SJSA1 (cell line): ENCODE measurements around the gene TMEM14A. TPM values are rescaled to one million over a fixed set of nuclear protein-coding genes. Genes with fewer than 3 reads are reported as not detected.
"Not testable (repeated sequence)": the region's sequence is repeated elsewhere in the genome, so short reads cannot be mapped to it uniquely, and the experiment has no call there.

ENCODE experiments used
- DNase-seq, 2 experiments: peaks; one replicate each; pipeline ENCODE4 v3.0.0-alpha.2; 2015 to 2020; ENCODE audit warnings: low spot score in 2 of 2, low read depth in 1 of 2
- H3K27ac ChIP-seq: fragments of 250-450 bp; sonication (Bioruptor Pico); 2 replicates; pipeline ENCODE4 v1.5.1; 2020; ENCODE audit warnings: mild to moderate bottlenecking, moderate library complexity
- H3K27me3 ChIP-seq: fragments of 250-450 bp; sonication (Bioruptor Pico); replicated peaks from 2 replicates; pipeline ENCODE4 v1.5.1; 2020; ENCODE audit warnings: mild to moderate bottlenecking, moderate library complexity
- H3K36me3 ChIP-seq: fragments of 250-450 bp; sonication (Bioruptor Pico); 2 replicates; pipeline ENCODE4 v1.5.1; 2020; ENCODE audit warnings: mild to moderate bottlenecking
- H3K4me1 ChIP-seq: fragments of 250-450 bp; sonication (Bioruptor Pico); replicated peaks from 2 replicates; pipeline ENCODE4 v1.6.1; 2021; ENCODE audit warnings: mild to moderate bottlenecking
- H3K4me3 ChIP-seq: fragments of 250-450 bp; sonication (Bioruptor Pico); 2 replicates; pipeline ENCODE4 v1.5.1; 2020; ENCODE audit warnings: mild to moderate bottlenecking
- H3K9me3 ChIP-seq: fragments of 250-450 bp; sonication (Bioruptor Pico); replicated peaks from 2 replicates; pipeline ENCODE4 v1.5.1; 2020; ENCODE audit warnings: mild to moderate bottlenecking
- total RNA-seq: library from RNA; depleted of rRNA; stranded (reverse); fragments of >200 nt; shearing (Covaris generic); gene quantifications from 2 replicates; pipeline ENCODE4 v1.2.3, GENCODE V29; 2014

TMEM14A gene
- total RNA-seq, 1 experiment from 2014 or later: 91.0 TPM

DNA sequence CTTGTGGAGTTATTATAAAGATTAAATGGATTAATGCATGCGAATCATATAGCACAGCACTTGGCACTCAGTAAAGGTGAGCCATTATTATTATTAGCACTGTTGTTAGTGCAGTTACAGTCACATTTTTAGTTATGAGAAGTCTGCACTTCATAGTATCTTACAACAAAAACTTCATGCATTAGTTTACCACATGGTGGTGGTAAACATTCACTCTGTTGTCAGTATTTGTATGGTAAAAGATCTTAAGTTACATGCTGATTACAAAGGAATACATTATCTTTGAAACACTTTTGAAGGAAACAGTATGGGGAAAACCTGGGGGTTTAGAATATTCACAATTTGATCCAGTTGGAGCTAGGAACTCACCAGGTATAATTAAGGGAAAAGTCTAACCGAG is 20.8 kb downstream of the TMEM14A start:
- no peak for DNase-seq

GRCh38 chr6:52693773-52694172 is 22.9 kb downstream of the TMEM14A start:
- H3K27me3 ChIP-seq: no peaks in the 10 kb centered on the region
- H3K36me3 ChIP-seq: no peaks in the 10 kb centered on the region
- H3K9me3 ChIP-seq: no peaks in the 10 kb centered on the region
- H3K27ac ChIP-seq: no peak overlapping the region
- no peaks in the 10 kb centered on the region for H3K4me1 ChIP-seq
- DNase-seq: no peak
- no peak overlapping the region for H3K4me3 ChIP-seq

More for the DNA sequence above, 20.8 kb downstream of the TMEM14A start:
- Histone ChIP-seq H3K4me3 (no peak overlapping the region), H3K9me3 (no peaks in the 10 kb centered on the region), H3K27me3 (no peaks in the 10 kb centered on the region), H3K27ac (no peak overlapping the region), H3K4me1 (no peaks in the 10 kb centered on the region), H3K36me3 (no peaks in the 10 kb centered on the region)

GRCh38 chr6:52694404-52694803 is 23.5 kb downstream of the TMEM14A start:
- Histone ChIP-seq H3K4me3 (no peak overlapping the region), H3K36me3 (no peaks in the 10 kb centered on the region), H3K27ac (no peak overlapping the region), H3K4me1 (no peaks in the 10 kb centered on the region), H3K9me3 (no peaks in the 10 kb centered on the region), H3K27me3 (no peaks in the 10 kb centered on the region)
- no peak for DNase-seq

DNA sequence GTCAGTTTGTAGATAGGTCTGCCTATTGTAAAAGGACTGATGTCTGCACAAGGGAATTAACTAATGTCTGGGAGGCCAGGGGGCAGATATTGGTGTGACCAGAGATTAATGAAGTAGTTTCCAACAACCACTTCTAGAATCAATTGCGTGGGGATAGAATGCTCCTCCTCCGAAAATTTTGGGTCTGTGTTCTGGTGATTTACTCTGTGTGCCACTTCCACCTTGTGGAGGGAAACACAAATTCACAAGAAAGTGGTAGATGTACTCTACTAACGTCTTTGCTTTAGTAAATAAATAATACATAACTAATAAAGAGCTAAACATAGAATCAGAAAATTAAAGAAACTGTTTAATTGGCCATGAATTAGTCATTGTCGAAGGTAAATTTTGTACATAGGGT is 25.5 kb downstream of the TMEM14A start:
- Histone ChIP-seq H3K4me1 (no peaks in the 10 kb centered on the region), H3K9me3 (no peaks in the 10 kb centered on the region), H3K27me3 (no peaks in the 10 kb centered on the region), H3K36me3 (no peaks in the 10 kb centered on the region), H3K4me3 (no peak overlapping the region), H3K27ac (no peak overlapping the region)
- DNase-seq: no peak

DNA sequence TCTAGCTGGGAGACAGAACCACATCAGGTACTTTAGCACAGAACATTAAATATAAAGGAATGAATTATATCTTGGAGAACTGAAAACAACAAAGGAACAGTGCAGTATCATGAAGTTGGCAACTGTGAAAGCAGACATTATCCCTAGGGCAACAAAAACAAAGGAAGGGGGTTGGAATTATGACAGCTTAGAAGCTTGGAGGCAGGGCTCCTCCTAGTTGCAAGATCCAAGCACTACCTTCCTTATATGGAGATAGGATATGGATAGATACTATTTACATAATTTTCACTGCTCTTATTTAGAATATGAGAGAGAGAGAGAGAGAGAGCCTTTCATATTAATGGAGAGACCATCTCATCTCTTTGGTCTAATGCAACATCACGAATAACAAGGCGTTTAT is 27.0 kb downstream of the TMEM14A start:
- H3K27ac ChIP-seq: no peak overlapping the region
- H3K9me3 ChIP-seq: no peaks in the 10 kb centered on the region
- no peaks in the 10 kb centered on the region for H3K27me3 ChIP-seq
- DNase-seq: no peak
- no peak overlapping the region for H3K4me3 ChIP-seq
- no peaks in the 10 kb centered on the region for H3K36me3 ChIP-seq
- no peaks in the 10 kb centered on the region for H3K4me1 ChIP-seq

GRCh38 chr6:52704060-52704459 is 33.1 kb downstream of the TMEM14A start:
- Histone ChIP-seq H3K36me3 (no peaks in the 10 kb centered on the region), H3K27ac (no peak overlapping the region), H3K4me3 (no peak overlapping the region), H3K4me1 (no peaks in the 10 kb centered on the region), H3K27me3 (no peaks in the 10 kb centered on the region), H3K9me3 (no peaks in the 10 kb centered on the region)
- no peak for DNase-seq

GRCh38 chr6:52704781-52705502 is 34.0 kb downstream of the TMEM14A start:
- H3K36me3 ChIP-seq, H3K27me3 ChIP-seq, H3K27ac ChIP-seq, H3K4me3 ChIP-seq, DNase-seq, H3K4me1 ChIP-seq, H3K9me3 ChIP-seq: not testable (repeated sequence)

- Histone ChIP-seq H3K4me1 (no peaks in the 10 kb centered on the region), H3K36me3 (no peaks in the 10 kb centered on the region), H3K9me3 (no peaks in the 10 kb centered on the region), H3K27ac (no peak overlapping the region), H3K27me3 (no peaks in the 10 kb centered on the region), H3K4me3 (no peak overlapping the region)
- DNase-seq: no peak
Measured at GRCh38 chr6:52706001-52706400, 35.1 kb downstream of the TMEM14A start.

- H3K9me3 ChIP-seq: no peaks in the 10 kb centered on the region
- H3K4me1 ChIP-seq: no peaks in the 10 kb centered on the region
- no peaks in the 10 kb centered on the region for H3K36me3 ChIP-seq
- H3K27me3 ChIP-seq: no peaks in the 10 kb centered on the region
- DNase-seq: no peak
- no peak overlapping the region for H3K27ac ChIP-seq
- H3K4me3 ChIP-seq: no peak overlapping the region
Measured at GRCh38 chr6:52707963-52708680, 37.2 kb downstream of the TMEM14A start.

DNA sequence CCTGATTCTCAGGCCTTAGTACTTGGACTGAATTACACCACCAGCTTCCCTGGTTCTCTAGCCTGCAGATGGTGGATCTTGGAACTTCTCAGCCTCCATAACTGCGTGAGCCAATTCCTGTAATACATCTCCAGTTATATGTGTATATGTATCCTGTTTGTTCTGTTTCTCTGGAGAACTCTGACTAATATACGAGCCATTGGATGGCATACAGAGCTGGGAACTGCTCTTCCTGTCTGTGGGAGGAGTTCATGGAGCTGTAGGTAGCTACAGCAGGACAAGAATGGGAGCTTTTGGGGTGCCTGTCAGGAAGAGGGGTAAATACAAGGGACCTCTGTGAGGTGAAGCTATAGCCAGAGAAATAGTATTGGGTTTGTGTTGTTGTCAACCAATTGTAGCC is 41.2 kb downstream of the TMEM14A start:
- no peak for DNase-seq
- Histone ChIP-seq H3K27me3 (no peaks in the 10 kb centered on the region), H3K4me3 (no peak overlapping the region), H3K9me3 (no peaks in the 10 kb centered on the region), H3K36me3 (no peaks in the 10 kb centered on the region), H3K27ac (no peak overlapping the region), H3K4me1 (no peaks in the 10 kb centered on the region)

DNA sequence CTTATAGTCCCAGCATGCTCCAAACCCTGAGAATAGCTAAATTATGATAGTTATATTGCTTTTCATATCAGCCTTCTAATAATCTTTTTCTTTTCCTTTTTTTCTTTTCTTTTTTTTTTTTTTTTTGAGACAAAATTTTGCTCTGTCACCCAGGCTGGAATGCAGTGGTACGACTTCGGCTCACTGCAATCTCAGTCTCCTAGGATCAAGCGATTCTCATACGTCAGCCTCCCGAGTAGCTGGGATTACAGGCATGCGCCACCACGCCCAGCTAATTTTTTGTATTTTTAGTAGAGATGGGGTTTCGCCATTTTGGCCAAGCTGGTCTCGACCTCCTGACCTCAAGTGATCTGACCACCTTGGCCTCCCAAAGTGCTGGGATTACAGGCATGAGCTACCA is 43.8 kb downstream of the TMEM14A start:
- not testable (repeated sequence) for H3K4me1 ChIP-seq, H3K27me3 ChIP-seq, H3K4me3 ChIP-seq, H3K9me3 ChIP-seq, DNase-seq, H3K27ac ChIP-seq, H3K36me3 ChIP-seq

GRCh38 chr6:52718550-52718949 is 47.6 kb downstream of the TMEM14A start:
- DNase-seq: no peak

DNA sequence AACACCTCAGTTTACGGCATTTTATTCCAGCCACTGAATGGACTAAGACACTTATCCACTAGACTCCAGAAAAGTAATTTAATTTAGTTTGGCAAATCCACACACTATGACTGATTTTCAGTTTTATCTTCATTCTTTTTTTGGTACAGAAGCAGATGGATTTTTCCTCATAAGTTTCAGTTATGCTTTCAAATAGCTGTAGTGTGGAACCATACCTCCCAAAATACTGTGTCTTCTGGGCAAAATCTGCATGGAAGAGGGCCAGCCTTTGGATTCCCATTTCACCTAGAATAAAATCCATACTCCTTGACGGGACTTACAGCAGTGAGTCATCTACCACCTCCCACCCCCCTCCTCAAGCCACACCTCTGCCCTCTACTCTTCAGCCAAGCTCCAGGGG is 49.4 kb downstream of the TMEM14A start:
- Histone ChIP-seq H3K27me3 (no peaks in the 10 kb centered on the region), H3K9me3 (no peaks in the 10 kb centered on the region), H3K27ac (no peak overlapping the region), H3K4me3 (no peak overlapping the region), H3K4me1 (no peaks in the 10 kb centered on the region), H3K36me3 (no peaks in the 10 kb centered on the region)
- no peak for DNase-seq

More at GRCh38 chr6:52718550-52718949, 47.6 kb downstream of the TMEM14A start:
- no peaks in the 10 kb centered on the region for H3K27me3 ChIP-seq
- H3K27ac ChIP-seq: no peak overlapping the region
- no peaks in the 10 kb centered on the region for H3K9me3 ChIP-seq
- H3K4me3 ChIP-seq: no peak overlapping the region
- no peaks in the 10 kb centered on the region for H3K36me3 ChIP-seq
- H3K4me1 ChIP-seq: no peaks in the 10 kb centered on the region

DNA sequence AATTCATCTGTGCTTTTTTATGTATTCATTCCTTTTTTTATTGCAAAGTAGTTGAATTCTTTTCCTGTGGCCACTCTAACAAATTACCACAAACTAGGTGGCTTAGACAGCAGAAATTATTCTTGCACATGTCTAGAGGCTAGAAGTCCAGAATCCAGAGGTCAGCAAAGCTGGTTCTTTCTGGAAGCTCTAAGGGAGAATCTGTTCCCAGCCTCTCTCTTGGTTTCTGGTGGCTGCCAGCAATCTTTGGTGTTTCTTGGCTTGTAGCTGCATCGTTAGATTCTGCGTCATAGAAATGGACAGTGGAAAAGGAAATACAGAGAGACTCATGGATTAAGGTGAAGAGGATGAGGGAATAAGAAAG is 53.1 kb downstream of the TMEM14A start:
- no peaks in the 10 kb centered on the region for H3K36me3 ChIP-seq
- no peak for DNase-seq
- no peak overlapping the region for H3K27ac ChIP-seq
- no peak overlapping the region for H3K4me3 ChIP-seq
- H3K9me3 ChIP-seq: no peaks in the 10 kb centered on the region
- H3K27me3 ChIP-seq: no peaks in the 10 kb centered on the region
- H3K4me1 ChIP-seq: no peaks in the 10 kb centered on the region
